ENCODE results near the gene MTRR. TPM values are rescaled to one million over a fixed set of nuclear protein-coding genes. Genes with fewer than 3 reads are reported as not detected.

The MTRR gene
- polyA plus RNA-seq, 1 of the 3 experiments (the other 2 are of a cell fraction), result 18.4 TPM

DNA sequence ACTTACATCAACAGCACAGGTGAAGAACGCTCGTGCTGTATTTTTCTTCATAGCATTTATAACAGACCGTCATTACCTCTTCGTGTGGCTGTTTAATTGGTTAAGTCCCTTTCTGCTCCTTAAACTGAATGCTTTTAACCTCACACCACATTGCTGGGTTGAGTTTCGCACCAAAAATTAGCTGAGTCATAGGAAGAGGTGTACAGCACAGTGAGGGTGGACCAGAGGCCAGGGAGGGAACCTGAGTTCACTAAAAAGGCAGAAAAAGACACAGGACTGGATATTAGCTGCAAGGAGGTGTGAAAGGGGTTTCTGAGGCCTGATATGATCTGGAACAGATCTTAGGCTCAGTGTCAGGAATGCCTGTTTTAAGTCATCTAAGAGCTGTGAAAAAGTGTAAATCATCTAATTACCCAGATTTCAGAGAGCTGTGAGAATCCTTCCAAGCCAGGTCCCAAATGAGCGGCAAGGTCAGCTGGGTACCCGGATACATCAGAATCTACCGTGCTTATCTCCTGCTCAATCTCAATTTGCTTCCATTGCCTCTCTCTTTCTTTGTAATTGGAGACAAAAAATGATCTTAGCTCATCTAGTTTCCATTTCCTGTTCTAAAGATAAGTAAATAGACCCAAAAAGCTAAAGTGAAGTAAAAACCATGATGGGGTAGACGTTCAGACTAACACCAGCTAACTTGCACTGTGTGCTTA is 10.9 kb upstream of the MTRR start (continued):
- TF ChIP-seq USF1 (IDR thresholded peaks at IDR 0.05; ENCODE audit: borderline replicate concordance, low read depth) (no peak), EZH2phosphoT487 (IDR thresholded peaks at IDR 0.05; ENCODE audit: borderline replicate concordance, low read depth) (no peak), JUND (IDR thresholded peaks at IDR 0.05) (no peak), RXRA (IDR thresholded peaks at IDR 0.05; ENCODE audit: borderline replicate concordance, low read depth) (no peak), GATA2 (CRISPR knock-in tag; IDR thresholded peaks at IDR 0.05) (no peak), CHD2 (IDR thresholded peaks at IDR 0.05; ENCODE audit: low read length, partially characterized antibody) (no peak), MEF2A (IDR thresholded peaks at IDR 0.05; ENCODE audit: borderline replicate concordance, low read depth) (no peak)
- TF ChIP-seq, protein P1, sequence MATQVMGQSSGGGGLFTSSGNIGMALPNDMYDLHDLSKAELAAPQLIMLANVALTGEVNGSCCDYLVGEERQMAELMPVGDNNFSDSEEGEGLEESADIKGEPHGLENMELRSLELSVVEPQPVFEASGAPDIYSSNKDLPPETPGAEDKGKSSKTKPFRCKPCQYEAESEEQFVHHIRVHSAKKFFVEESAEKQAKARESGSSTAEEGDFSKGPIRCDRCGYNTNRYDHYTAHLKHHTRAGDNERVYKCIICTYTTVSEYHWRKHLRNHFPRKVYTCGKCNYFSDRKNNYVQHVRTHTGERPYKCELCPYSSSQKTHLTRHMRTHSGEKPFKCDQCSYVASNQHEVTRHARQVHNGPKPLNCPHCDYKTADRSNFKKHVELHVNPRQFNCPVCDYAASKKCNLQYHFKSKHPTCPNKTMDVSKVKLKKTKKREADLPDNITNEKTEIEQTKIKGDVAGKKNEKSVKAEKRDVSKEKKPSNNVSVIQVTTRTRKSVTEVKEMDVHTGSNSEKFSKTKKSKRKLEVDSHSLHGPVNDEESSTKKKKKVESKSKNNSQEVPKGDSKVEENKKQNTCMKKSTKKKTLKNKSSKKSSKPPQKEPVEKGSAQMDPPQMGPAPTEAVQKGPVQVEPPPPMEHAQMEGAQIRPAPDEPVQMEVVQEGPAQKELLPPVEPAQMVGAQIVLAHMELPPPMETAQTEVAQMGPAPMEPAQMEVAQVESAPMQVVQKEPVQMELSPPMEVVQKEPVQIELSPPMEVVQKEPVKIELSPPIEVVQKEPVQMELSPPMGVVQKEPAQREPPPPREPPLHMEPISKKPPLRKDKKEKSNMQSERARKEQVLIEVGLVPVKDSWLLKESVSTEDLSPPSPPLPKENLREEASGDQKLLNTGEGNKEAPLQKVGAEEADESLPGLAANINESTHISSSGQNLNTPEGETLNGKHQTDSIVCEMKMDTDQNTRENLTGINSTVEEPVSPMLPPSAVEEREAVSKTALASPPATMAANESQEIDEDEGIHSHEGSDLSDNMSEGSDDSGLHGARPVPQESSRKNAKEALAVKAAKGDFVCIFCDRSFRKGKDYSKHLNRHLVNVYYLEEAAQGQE (IDR thresholded peaks at IDR 0.05; ENCODE audit: low read depth, low read length), result no peak

DNA sequence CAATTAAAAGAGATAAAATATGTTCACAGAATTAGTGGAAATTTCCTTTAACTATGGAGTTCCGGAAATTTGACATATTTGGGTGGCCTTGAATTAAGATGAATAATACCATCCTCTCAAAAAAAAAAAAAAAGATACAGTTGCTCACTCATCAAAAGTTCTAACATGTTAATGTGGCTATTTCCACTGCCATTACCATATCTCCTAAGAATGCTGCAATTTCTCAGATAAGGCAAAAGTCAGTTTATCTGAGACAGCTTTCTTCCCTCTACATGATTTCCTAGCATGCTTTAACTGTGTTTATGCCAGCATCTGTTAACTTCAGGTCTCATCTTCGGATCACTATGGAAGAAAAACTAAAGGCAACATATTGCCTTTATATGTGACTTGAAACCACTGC is 2.8 kb upstream of the MTRR start:
- ChIA-PET CTCF (interaction anchor here (5.3 kb wide), 1 partner anchor 9 kb away, joined by 34 read pairs; no protein-coding TSS in a partner anchor), POLR2A (no interaction called here)
- Histone ChIP-seq H3K4me2 (no peak overlapping the region), H3K9me3 (no peaks in the 10 kb centered on the region), H3K27ac (ENCODE audit: low read depth in 2 of 2, low read length in 1 of 2) (no peak overlapping the region), H3K79me2 (ENCODE audit: insufficient read depth) (peaks cover 63% of the 10 kb centered on the region), H3K27me3 (ENCODE audit: insufficient read depth) (no peaks in the 10 kb centered on the region), H4K20me1 (ENCODE audit: insufficient read depth) (peaks cover 11% of the 10 kb centered on the region), H3K4me1 (ENCODE audit: control insufficient read depth in 1 of 2, insufficient read depth in 2 of 2, low read depth in 1 of 2, low read length in 1 of 2) (peaks cover 0 to 12% of the 10 kb centered on the region in 2 experiments; a peak in 2 of 4 replicates), H3K36me3 (replicated peaks in 1 of 2; ENCODE audit: control insufficient read depth in 1 of 2, insufficient read depth in 2 of 2, low read length in 1 of 2) (peaks cover 39 to 47% of the 10 kb centered on the region in 2 experiments), H3K9ac (no peak overlapping the region), H3F3A (replicated peaks; ENCODE audit: insufficient read depth) (no peaks in the 10 kb centered on the region), H2AFZ (ENCODE audit: low read depth) (no peak overlapping the region), H3K4me3 (ENCODE audit: low read depth in 2 of 2, low read length in 1 of 2) (no peak overlapping the region), H3K9me2 (no peaks in the 10 kb centered on the region)
- WGBS (ENCODE audit: low lambda C conversion rate), result 90% methylated on average over 2 of the region's 2 CpGs
- no peak for TF ChIP-seq CHD2 (IDR thresholded peaks at IDR 0.05; ENCODE audit: low read length, partially characterized antibody)
- no peak for TF ChIP-seq MEF2A (IDR thresholded peaks at IDR 0.05; ENCODE audit: borderline replicate concordance, low read depth)
- no peak for TF ChIP-seq TCF12 (IDR thresholded peaks at IDR 0.05)
- no peak for TF ChIP-seq EP300 (IDR thresholded peaks at IDR 0.05; ENCODE audit: borderline replicate concordance in 1 of 2, low read depth in 1 of 2, low read length in 1 of 2)
- no peak for TF ChIP-seq SMC3 (IDR thresholded peaks at IDR 0.05; ENCODE audit: low read depth, low read length)
- TF ChIP-seq YY1 (IDR thresholded peaks at IDR 0.05; ENCODE audit: low read depth), result no peak
- TF ChIP-seq NRF1 (IDR thresholded peaks at IDR 0.05; ENCODE audit: low read depth, low read length), result no peak
- no peak for TF ChIP-seq MAX (IDR thresholded peaks at IDR 0.05; ENCODE audit: low read depth)
- TF ChIP-seq, protein P2, sequence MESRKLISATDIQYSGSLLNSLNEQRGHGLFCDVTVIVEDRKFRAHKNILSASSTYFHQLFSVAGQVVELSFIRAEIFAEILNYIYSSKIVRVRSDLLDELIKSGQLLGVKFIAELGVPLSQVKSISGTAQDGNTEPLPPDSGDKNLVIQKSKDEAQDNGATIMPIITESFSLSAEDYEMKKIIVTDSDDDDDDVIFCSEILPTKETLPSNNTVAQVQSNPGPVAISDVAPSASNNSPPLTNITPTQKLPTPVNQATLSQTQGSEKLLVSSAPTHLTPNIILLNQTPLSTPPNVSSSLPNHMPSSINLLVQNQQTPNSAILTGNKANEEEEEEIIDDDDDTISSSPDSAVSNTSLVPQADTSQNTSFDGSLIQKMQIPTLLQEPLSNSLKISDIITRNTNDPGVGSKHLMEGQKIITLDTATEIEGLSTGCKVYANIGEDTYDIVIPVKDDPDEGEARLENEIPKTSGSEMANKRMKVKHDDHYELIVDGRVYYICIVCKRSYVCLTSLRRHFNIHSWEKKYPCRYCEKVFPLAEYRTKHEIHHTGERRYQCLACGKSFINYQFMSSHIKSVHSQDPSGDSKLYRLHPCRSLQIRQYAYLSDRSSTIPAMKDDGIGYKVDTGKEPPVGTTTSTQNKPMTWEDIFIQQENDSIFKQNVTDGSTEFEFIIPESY (IDR thresholded peaks at IDR 0.05; ENCODE audit: borderline replicate concordance, low read depth), result no peak
- no peak for TF ChIP-seq TAF1 (IDR thresholded peaks at IDR 0.05; ENCODE audit: borderline replicate concordance, low read depth, low read length)
- no peak for TF ChIP-seq EZH2phosphoT487 (IDR thresholded peaks at IDR 0.05; ENCODE audit: borderline replicate concordance, low read depth)
- TF ChIP-seq GABPA (IDR thresholded peaks at IDR 0.05; ENCODE audit: low read depth), result no peak
- no peak for TF ChIP-seq RCOR1 (IDR thresholded peaks at IDR 0.05; ENCODE audit: low read length)
- TF ChIP-seq, protein P3, sequence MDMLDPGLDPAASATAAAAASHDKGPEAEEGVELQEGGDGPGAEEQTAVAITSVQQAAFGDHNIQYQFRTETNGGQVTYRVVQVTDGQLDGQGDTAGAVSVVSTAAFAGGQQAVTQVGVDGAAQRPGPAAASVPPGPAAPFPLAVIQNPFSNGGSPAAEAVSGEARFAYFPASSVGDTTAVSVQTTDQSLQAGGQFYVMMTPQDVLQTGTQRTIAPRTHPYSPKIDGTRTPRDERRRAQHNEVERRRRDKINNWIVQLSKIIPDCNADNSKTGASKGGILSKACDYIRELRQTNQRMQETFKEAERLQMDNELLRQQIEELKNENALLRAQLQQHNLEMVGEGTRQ (IDR thresholded peaks at IDR 0.05; ENCODE audit: borderline replicate concordance, low read depth, low read length), result no peak
- no peak for TF ChIP-seq CTCF (IDR thresholded peaks at IDR 0.05)
- TF ChIP-seq RAD21 (IDR thresholded peaks at IDR 0.05; ENCODE audit: low read length), result no peak
- DNase-seq, result no peak
